A549 (cell line): ENCODE measurements around the gene SKAP1.

Experiments
- EP300 ChIP-seq, 2 experiments: fragments of >200 bp; sonication (Bioruptor Twin); formaldehyde crosslinking; IDR thresholded peaks; 2 replicates in 1 of 2; 3 replicates in 1 of 2; pipeline ENCODE4 v1.6.1; 2016 to 2017
- HDAC2 ChIP-seq: fragments of 200-600 bp; sonication (generic); IDR thresholded peaks from 2 replicates; pipeline ENCODE4 v1.6.1; 2016
- SMC3 ChIP-seq: fragments of >200 bp; sonication (Bioruptor Twin); formaldehyde crosslinking; IDR thresholded peaks from 3 replicates; pipeline ENCODE4 v1.6.1; 2018; ENCODE audit warnings: inconsistent platforms
- SREBF2 ChIP-seq: fragments of 450-650 bp; IDR thresholded peaks from 2 replicates; pipeline ENCODE4 v1.6.1; 2014; ENCODE audit warnings: mild to moderate bottlenecking, moderate library complexity
- TP53 ChIP-seq: fragments of 250-450 bp; sonication (Bioruptor Pico); IDR thresholded peaks from 2 replicates; pipeline ENCODE4 v1.5.0; 2021; ENCODE audit warnings: mild to moderate bottlenecking, moderate library complexity
- TF ChIP-seq, protein P1 (sequence below): fragments of 250-450 bp; sonication (Bioruptor Pico); IDR thresholded peaks from 2 replicates; pipeline ENCODE4 v1.5.0; 2021; ENCODE audit warnings: mild to moderate bottlenecking, moderate library complexity, borderline replicate concordance
- TF ChIP-seq, protein P2 (sequence below): IDR thresholded peaks from 2 replicates; pipeline ENCODE4 v1.6.1; 2012
- TF ChIP-seq, protein P3 (sequence below): fragments of >200 bp; sonication (Bioruptor Twin); formaldehyde crosslinking; IDR thresholded peaks from 3 replicates; pipeline ENCODE4 v1.5.1; 2016
- TF ChIP-seq, protein P4 (sequence below): IDR thresholded peaks from 2 replicates; pipeline ENCODE4 v1.6.1; 2012

DNA sequence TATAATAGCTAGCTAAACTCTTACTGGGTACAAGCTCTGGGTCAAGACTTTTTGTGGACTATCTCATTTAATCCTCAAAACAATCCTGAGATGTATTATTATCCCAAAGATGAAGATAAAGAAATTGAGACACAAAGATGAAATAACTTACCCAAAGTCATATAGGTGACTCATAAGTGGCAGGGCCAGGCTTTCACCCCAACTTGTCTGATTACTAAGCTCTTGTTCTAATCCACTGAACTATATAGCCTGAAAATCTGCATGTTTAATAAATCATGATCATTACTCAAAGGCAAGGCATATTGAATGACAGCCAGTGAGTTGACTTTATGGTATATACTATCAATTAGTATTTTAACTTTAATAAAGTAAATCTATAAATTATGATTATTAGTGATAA lies 77.4 kb downstream of the SKAP1 start:
- TF ChIP-seq, protein P1, sequence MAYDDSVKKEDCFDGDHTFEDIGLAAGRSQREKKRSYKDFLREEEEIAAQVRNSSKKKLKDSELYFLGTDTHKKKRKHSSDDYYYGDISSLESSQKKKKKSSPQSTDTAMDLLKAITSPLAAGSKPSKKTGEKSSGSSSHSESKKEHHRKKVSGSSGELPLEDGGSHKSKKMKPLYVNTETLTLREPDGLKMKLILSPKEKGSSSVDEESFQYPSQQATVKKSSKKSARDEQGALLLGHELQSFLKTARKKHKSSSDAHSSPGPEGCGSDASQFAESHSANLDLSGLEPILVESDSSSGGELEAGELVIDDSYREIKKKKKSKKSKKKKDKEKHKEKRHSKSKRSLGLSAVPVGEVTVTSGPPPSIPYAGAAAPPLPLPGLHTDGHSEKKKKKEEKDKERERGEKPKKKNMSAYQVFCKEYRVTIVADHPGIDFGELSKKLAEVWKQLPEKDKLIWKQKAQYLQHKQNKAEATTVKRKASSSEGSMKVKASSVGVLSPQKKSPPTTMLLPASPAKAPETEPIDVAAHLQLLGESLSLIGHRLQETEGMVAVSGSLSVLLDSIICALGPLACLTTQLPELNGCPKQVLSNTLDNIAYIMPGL (CRISPR knock-in tag), result no peak
- TF ChIP-seq, protein P2, sequence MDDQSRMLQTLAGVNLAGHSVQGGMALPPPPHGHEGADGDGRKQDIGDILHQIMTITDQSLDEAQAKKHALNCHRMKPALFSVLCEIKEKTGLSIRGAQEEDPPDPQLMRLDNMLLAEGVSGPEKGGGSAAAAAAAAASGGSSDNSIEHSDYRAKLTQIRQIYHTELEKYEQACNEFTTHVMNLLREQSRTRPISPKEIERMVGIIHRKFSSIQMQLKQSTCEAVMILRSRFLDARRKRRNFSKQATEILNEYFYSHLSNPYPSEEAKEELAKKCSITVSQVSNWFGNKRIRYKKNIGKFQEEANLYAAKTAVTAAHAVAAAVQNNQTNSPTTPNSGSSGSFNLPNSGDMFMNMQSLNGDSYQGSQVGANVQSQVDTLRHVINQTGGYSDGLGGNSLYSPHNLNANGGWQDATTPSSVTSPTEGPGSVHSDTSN, result no peak
- TF ChIP-seq EP300 (IDR thresholded peaks at IDR 0.05) (no peak), SMC3 (no peak), TP53 (CRISPR knock-in tag) (no peak), HDAC2 (no peak), SREBF2 (no peak)
- TF ChIP-seq, protein P3, sequence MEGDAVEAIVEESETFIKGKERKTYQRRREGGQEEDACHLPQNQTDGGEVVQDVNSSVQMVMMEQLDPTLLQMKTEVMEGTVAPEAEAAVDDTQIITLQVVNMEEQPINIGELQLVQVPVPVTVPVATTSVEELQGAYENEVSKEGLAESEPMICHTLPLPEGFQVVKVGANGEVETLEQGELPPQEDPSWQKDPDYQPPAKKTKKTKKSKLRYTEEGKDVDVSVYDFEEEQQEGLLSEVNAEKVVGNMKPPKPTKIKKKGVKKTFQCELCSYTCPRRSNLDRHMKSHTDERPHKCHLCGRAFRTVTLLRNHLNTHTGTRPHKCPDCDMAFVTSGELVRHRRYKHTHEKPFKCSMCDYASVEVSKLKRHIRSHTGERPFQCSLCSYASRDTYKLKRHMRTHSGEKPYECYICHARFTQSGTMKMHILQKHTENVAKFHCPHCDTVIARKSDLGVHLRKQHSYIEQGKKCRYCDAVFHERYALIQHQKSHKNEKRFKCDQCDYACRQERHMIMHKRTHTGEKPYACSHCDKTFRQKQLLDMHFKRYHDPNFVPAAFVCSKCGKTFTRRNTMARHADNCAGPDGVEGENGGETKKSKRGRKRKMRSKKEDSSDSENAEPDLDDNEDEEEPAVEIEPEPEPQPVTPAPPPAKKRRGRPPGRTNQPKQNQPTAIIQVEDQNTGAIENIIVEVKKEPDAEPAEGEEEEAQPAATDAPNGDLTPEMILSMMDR, result no peak
- TF ChIP-seq, protein P4, sequence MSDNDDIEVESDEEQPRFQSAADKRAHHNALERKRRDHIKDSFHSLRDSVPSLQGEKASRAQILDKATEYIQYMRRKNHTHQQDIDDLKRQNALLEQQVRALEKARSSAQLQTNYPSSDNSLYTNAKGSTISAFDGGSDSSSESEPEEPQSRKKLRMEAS, result no peak
